AG04449 (cell line): Measurements from ENCODE around the gene DTWD2.
"Not testable (repeated sequence)": the region's sequence is repeated elsewhere in the genome, so short reads cannot be mapped to it uniquely, and the experiment has no call there.

Experiments
- CTCF ChIA-PET: fragments of 350-600 bp; formaldehyde crosslinking; extraction: SDS; loops from one replicate; lab custom pipeline; 2021; ENCODE audit warnings: antibody characterized with exemption; lab: Yijun Ruan, JAX
- POLR2A ChIA-PET: fragments of 400-600, 350-600 bp; formaldehyde crosslinking; extraction: SDS; loops from one replicate; lab custom pipeline; 2020; ENCODE audit warnings: antibody characterized with exemption, inconsistent platforms; lab: Yijun Ruan, JAX
- DNase-seq: peaks from one replicate; pipeline ENCODE4 v3.0.0-alpha.2; 2010; ENCODE audit warnings: low read depth, low spot score
- H3K4me3 ChIP-seq: 2 replicates; pipeline ENCODE4 v1.5.1; 2011; ENCODE audit warnings: low read depth, mild to moderate bottlenecking, control low read depth, low read length
- CTCF ChIP-seq: IDR thresholded peaks from one replicate; pipeline ENCODE4 v1.5.1; 2011; ENCODE audit warnings: mild to moderate bottlenecking, moderate library complexity, low read length, control low read depth, inconsistent platforms; ENCODE audit not compliant: insufficient read depth; ENCODE audit errors: missing control alignments

DTWD2 gene

GRCh38 chr5:118968925-118969375 is 19.4 kb downstream of the DTWD2 start:
- H3K4me3 ChIP-seq = no peak overlapping the region
- ChIA-PET CTCF (interaction anchor here (1.0 kb wide), 1 partner anchor 13 kb away, joined by 3 read pairs; no protein-coding TSS in a partner anchor), POLR2A (no interaction called here)
- DNase-seq = no peak
- TF ChIP-seq CTCF = no peak

DNA sequence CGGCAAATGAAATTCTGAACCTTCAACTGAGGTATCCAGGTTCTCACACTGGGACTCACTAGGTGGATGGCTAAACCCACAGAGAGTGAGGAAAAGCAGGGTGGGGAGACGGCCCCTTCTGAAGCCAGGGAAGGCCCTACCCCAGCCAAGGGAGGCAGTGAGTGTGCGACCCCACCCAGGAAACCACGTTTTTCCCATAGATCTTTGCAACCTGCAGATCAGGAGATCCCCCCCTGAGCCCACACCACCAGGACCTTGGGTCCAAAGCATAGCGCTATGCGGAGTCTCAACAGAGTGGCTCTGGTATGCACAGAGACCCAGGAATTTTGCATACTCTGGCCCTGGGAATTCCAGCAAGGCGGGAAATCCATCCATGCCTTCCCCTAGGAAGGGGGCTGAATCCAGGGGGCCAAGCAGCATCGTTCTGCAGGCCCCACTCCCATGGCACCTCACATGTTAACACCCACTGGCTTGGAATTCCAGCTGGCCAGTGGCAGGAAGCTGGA is 19.9 kb downstream of the DTWD2 start:
- no peak for DNase-seq
- no peak for TF ChIP-seq CTCF
- H3K4me3 ChIP-seq = no peak overlapping the region
- POLR2A ChIA-PET = no interaction called here
- CTCF ChIA-PET = interaction anchor here (1.0 kb wide), 1 partner anchor 12 kb away, joined by 3 read pairs; no protein-coding TSS in a partner anchor

DNA sequence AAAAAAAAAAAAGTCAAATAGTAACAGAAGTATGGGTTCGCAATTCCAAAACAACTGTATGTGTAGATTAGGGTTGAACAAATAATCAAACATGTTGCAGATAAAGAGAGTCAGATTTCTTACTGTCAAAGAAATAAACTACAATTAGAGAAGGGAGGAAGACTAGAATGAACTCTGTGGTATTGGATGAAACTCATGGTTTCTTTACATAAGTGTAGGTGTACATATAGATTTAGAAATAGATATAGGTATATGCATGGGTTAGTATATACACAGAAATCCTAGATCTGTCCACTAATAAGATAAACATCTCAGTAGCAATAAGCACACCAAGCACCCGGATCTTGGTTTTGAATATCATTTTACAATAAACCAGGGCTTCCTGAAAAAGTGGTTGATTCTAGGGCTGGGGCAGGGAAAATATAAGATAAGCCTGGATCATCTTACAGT is 21.3 kb downstream of the DTWD2 start:
- CTCF ChIA-PET = no interaction called here
- TF ChIP-seq CTCF = no peak
- no peak for DNase-seq
- H3K4me3 ChIP-seq = no peak overlapping the region
- POLR2A ChIA-PET = no interaction called here

GRCh38 chr5:118965890-118966289 is 22.5 kb downstream of the DTWD2 start:
- no peak for TF ChIP-seq CTCF
- ChIA-PET POLR2A (no interaction called here), CTCF (no interaction called here)
- DNase-seq = no peak
- H3K4me3 ChIP-seq = no peak overlapping the region

- H3K4me3 ChIP-seq, CTCF ChIA-PET, POLR2A ChIA-PET, DNase-seq: not testable (repeated sequence)
Measured at GRCh38 chr5:118964970-118965369, 23.4 kb downstream of the DTWD2 start.

DNA sequence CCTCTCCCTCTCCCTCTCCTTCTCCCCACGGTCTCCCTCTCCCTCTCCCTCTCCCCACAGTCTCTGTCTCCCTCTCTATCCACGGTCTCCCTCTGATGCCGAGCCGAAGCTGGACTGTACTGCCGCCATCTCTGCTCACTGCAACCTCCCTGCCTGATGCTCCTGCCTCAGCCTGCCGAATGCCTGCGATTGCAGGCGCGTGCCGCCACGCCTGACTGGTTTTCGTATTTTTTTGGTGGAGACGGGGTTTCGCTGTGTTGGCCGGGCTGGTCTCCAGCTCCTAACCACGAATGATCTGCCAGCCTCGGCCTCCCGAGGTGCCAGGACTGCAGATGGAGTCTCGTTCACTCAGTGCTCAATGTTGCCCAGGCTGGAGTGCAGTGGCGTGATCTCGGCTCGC is 24.0 kb downstream of the DTWD2 start:
- H3K4me3 ChIP-seq, POLR2A ChIA-PET, DNase-seq, CTCF ChIA-PET: not testable (repeated sequence)

GRCh38 chr5:118963169-118963568 is 25.2 kb downstream of the DTWD2 start:
- DNase-seq = no peak
- ChIA-PET CTCF (interaction anchor here (0.6 kb wide), 1 partner anchor 10 kb away, joined by 3 read pairs; no protein-coding TSS in a partner anchor), POLR2A (no interaction called here)
- no peak for TF ChIP-seq CTCF
- no peak overlapping the region for H3K4me3 ChIP-seq
